ENCODE data around the gene TMEM176A.
"Not testable (repeated sequence)": the region's sequence is repeated elsewhere in the genome, so short reads cannot be mapped to it uniquely, and the experiment has no call there.

The TMEM176A gene

DNA sequence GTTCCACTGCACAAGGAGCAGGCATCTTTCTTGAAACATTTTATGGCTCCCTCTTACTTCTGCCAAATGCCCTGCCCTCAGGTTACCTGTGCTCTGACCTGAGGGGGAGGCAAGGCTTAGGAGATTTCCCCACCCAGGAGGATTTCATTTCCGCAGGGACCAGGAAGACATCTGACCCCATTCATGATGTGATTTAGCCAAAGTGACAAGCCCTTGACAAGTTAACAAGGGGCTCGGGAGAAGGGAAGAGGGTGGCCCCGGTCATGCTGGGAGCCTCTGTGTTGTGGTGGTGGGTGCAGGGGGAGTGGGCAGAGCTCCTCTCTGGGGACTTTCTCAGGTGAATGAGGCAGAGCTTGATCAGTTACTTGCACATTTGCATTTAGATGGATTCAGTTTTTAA lies 44.4 kb upstream of the TMEM176A start:
- no peak for TF ChIP-seq CTCF (IDR thresholded peaks at IDR 0.05; ENCODE audit: extremely low read depth, insufficient read depth, missing control alignments)
- DNase-seq (ENCODE audit: low spot score) = no peak
- in situ Hi-C loops (cut with MboI; ENCODE audit: low pct_unique_long_range_greater_than_20kb, low sequenced_read_pairs, unreplicated experiment) = loop anchor here (10.0 kb wide), 1 partner anchor 311 kb away; no protein-coding TSS in a partner anchor

- in situ Hi-C loops (cut with MboI; ENCODE audit: low pct_unique_long_range_greater_than_20kb, low sequenced_read_pairs, unreplicated experiment) = loop anchor here (10.0 kb wide), 1 partner anchor 312 kb away; no protein-coding TSS in a partner anchor
- DNase-seq (ENCODE audit: low spot score) = peak; percentile 46
- peak; percentile 49 for TF ChIP-seq CTCF (IDR thresholded peaks at IDR 0.05; ENCODE audit: extremely low read depth, insufficient read depth, missing control alignments)
These were observed 43.7 kb upstream of the TMEM176A start for GRCh38 chr7:150756858-150757257.

GRCh38 chr7:150759479-150759878 lies 41.1 kb upstream of the TMEM176A start:
- in situ Hi-C loops (cut with MboI; ENCODE audit: low pct_unique_long_range_greater_than_20kb, low sequenced_read_pairs, unreplicated experiment) = loop anchor here (10.0 kb wide), 1 partner anchor 315 kb away; no protein-coding TSS in a partner anchor
- no peak for DNase-seq (ENCODE audit: low spot score)
- no peak for TF ChIP-seq CTCF (IDR thresholded peaks at IDR 0.05; ENCODE audit: extremely low read depth, insufficient read depth, missing control alignments)

DNA sequence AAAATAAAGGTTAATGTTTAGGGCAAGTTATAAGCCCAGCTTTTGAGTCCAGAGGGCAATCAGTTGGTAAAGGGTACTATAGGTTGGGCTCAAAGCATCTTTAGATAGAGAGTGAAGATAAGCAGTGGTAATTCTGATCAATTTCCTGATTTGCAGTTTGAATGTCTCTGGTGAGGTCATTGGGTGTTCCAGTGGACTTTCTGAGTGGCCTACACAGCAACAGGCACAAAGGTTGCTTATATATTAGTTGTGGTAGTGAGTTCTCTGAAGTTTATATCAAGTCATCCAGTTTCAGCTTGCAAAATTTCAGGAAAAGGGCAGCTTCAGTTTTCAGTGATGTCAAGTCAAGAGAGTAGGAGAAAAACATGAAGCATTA lies 34.2 kb upstream of the TMEM176A start:
- in situ Hi-C loops (cut with MboI; ENCODE audit: low pct_unique_long_range_greater_than_20kb, low sequenced_read_pairs, unreplicated experiment) = no loop called here
- no peak for DNase-seq (ENCODE audit: low spot score)
- no peak for TF ChIP-seq CTCF (IDR thresholded peaks at IDR 0.05; ENCODE audit: extremely low read depth, insufficient read depth, missing control alignments)

DNA sequence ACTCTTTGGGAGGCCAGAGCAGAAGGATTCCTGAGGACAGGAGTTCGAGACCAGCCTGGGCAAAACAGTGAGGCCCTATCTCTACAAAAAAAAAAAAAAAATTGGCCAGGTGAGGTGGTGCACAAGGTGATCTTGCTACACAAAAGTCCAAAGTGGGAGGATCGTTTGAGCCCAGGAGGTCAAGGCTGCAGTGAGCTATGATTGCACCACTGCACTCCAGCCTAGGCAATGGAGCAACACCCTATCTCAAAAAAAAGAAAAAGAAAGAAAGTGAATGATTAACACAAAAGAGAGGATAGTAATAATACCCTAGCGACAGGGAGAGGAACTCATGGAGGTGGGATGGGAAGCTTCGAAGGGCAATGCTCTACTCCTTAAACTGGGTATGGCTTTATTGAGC lies 30.8 kb upstream of the TMEM176A start:
- TF ChIP-seq CTCF (IDR thresholded peaks at IDR 0.05; ENCODE audit: extremely low read depth, insufficient read depth, missing control alignments) = no peak
- in situ Hi-C loops (cut with MboI; ENCODE audit: low pct_unique_long_range_greater_than_20kb, low sequenced_read_pairs, unreplicated experiment) = no loop called here

GRCh38 chr7:150774131-150774530 lies 26.4 kb upstream of the TMEM176A start:
- DNase-seq (ENCODE audit: low spot score); in situ Hi-C loops (cut with MboI; ENCODE audit: low pct_unique_long_range_greater_than_20kb, low sequenced_read_pairs, unreplicated experiment): not testable (repeated sequence)

More for the DNA sequence above, 30.8 kb upstream of the TMEM176A start:
- DNase-seq (ENCODE audit: low spot score) = no peak

- TF ChIP-seq CTCF (IDR thresholded peaks at IDR 0.05; ENCODE audit: extremely low read depth, insufficient read depth, missing control alignments) = no peak
- DNase-seq (ENCODE audit: low spot score) = no peak
- in situ Hi-C loops (cut with MboI; ENCODE audit: low pct_unique_long_range_greater_than_20kb, low sequenced_read_pairs, unreplicated experiment) = no loop called here
These were observed 22.4 kb upstream of the TMEM176A start for GRCh38 chr7:150778014-150778737.
